Kidney tubule cell (primary cell): ENCODE measurements around the gene CYB561D1.

Experiments used
- DNase-seq: peaks from one replicate; pipeline ENCODE4 v3.0.0-alpha.2; 2018; ENCODE audit warnings: low spot score

CYB561D1 gene

GRCh38 chr1:109530457-109531087 is 36.7 kb downstream of the CYB561D1 start:
- DNase-seq, result no peak

GRCh38 chr1:109531380-109531779 is 37.5 kb downstream of the CYB561D1 start:
- no peak for DNase-seq

DNA sequence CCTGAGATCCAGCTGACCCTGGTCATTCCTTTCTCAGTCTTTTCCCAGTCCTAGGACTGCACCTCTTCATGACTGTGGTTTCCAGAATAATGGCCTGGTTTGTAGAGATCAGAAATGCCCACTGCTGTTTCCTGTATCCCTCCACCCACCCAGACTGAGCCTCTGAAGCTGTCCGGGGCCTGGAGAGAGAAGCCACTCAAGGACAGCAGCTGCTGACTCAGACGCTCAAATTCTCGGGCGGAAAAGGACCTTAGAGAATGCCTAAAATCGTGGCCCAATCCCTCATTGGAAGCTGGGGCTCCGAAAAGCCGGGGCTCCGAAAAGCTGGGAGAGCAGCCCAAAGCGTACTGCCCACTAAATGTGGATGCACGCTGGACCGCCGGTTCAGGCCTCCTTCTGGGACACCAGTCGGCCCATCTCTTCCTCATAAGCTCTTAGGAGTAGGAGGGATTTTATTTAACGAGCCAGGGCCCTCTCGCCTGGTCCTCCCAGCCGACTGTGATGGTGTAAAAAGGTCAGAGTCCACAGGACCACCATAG is 38.0 kb downstream of the CYB561D1 start:
- no peak for DNase-seq

- DNase-seq, result peak; percentile 86
These were observed 38.7 kb downstream of the CYB561D1 start for GRCh38 chr1:109532365-109533136.

DNA sequence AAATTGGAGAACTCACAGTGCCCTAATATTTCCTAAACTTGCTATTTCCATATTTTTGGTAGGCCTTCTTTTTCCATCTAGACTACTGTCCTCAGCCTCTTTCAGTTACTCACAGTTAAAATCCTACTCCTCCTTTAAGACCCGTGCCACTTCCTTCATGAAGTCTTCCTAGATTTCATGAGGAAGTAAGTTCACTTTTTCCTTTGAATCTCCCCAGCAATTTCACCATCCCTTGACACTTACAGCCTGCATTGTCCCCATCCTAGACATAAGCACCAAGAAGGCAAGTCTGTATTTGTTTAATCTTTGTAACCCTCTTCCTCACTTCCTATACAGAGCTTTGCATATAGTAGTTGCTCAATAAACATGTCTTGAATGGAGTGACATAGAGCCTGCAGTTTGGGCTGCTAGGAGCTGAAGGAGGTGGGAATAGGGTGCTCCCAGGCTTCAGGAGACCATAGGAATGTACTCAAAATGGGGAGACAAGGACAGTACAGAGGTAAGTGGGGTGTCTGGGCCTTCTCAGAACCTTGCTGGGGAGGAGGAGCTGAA is 40.5 kb downstream of the CYB561D1 start:
- no peak for DNase-seq

DNA sequence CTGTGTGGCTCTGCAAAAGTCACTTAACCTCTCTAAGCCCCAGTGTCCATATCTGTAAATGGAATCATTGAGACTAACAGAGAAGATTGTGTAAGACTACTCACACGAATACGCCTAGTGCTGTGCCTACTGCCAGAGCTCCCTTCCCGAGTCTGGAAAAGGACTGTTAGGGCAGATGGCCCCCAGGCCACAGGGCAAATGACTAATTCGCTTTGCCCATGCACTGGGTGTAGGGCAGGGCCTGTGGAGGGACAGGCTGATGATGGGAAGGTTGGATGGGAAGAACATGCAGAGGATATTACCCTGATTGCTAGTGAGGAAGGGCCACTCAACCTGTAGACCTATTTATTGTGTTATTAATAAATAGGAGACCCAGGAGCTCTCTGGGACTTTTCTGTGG is 41.6 kb downstream of the CYB561D1 start:
- no peak for DNase-seq

DNA sequence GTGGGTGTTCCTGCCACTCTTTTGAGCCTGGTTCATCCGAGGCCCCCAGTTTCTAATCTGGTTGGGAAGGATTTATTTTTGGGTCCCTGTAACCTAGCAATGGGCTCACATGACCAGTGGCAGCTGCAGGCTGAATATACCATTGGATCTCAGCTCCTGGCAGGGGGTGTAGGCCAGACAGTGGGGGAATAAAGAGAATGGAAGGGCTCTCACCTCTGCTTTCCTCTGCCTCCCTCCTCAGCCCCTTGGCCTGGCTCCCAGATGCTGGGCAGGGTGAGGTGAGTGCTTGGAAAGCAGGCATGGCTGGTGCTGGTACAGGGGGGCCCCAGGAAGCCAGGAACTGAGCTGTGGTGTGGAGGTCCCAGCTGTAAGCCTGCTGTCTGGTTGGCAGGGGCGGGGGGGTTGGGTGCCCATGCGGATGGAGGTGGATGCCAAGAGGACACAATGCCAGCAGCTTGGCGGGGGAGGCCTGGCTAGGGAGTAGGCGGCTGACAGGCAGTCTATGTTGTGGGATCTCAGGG is 42.1 kb downstream of the CYB561D1 start:
- DNase-seq, result no peak

GRCh38 chr1:109537450-109538178 is 43.7 kb downstream of the CYB561D1 start:
- no peak for DNase-seq

GRCh38 chr1:109538827-109539555 is 45.1 kb downstream of the CYB561D1 start:
- no peak for DNase-seq

DNA sequence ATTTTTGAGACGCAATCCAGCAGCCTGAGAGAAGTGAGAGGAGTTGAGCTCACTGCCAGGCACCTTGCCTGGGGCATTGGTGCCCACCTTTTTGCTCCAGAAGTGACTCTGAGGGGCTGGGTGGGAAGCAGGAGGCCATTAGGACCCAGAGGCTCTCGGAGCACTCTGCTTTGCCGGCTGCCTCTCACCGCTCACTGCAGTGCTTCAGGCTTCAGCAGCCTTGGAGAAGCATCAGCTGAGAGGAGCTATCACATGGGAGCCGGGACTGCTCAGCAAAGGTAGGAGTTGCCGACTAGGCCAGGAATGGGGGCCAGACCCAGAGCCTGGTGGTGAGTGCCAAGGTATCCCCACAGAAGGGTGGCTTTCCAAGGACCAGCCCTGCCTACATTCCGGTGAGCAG is 45.8 kb downstream of the CYB561D1 start, which contains the start of gene GPR61:
GPR61 (plus strand) TSS at position 197 of the 400 bp plus-strand sequence. CDS start 3,151 bp downstream, outside the sequence.
- DNase-seq, result no peak

DNA sequence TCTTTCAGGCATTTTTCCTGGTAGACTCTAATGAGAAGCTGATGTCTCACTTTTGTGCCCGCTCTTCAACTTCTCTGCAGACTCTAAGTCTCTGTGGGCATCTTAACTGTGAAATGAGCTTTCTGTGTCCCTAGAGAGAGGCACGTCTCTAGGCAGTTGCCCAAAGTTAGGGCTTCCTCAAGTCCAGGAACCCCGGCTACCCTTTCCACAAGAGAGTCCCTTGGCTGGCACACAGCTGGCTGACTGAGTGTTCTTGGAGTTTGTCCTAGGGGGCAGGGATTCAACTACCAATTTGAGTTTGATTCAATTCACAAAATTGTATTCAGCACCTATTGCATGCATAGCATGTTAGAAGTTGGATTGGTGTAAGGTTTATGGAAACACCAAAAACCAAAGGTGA is 47.2 kb downstream of the CYB561D1 start:
- no peak for DNase-seq

- DNase-seq, result no peak
These were observed 48.8 kb downstream of the CYB561D1 start for GRCh38 chr1:109542657-109543056.

DNA sequence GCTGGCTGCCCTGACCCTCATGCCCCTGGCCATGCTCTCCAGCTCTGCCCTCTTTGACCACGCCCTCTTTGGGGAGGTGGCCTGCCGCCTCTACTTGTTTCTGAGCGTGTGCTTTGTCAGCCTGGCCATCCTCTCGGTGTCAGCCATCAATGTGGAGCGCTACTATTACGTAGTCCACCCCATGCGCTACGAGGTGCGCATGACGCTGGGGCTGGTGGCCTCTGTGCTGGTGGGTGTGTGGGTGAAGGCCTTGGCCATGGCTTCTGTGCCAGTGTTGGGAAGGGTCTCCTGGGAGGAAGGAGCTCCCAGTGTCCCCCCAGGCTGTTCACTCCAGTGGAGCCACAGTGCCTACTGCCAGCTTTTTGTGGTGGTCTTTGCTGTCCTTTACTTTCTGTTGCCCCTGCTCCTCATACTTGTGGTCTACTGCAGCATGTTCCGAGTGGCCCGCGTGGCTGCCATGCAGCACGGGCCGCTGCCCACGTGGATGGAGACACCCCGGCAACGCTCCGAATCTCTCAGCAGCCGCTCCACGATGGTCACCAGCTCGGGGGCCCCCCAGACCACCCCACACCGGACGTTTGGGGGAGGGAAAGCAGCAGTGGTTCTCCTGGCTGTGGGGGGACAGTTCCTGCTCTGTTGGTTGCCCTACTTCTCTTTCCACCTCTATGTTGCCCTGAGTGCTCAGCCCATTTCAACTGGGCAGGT is 49.5 kb downstream of the CYB561D1 start:
- DNase-seq, result no peak

- DNase-seq, result no peak
These were observed 50.3 kb downstream of the CYB561D1 start for GRCh38 chr1:109543988-109544735.

DNA sequence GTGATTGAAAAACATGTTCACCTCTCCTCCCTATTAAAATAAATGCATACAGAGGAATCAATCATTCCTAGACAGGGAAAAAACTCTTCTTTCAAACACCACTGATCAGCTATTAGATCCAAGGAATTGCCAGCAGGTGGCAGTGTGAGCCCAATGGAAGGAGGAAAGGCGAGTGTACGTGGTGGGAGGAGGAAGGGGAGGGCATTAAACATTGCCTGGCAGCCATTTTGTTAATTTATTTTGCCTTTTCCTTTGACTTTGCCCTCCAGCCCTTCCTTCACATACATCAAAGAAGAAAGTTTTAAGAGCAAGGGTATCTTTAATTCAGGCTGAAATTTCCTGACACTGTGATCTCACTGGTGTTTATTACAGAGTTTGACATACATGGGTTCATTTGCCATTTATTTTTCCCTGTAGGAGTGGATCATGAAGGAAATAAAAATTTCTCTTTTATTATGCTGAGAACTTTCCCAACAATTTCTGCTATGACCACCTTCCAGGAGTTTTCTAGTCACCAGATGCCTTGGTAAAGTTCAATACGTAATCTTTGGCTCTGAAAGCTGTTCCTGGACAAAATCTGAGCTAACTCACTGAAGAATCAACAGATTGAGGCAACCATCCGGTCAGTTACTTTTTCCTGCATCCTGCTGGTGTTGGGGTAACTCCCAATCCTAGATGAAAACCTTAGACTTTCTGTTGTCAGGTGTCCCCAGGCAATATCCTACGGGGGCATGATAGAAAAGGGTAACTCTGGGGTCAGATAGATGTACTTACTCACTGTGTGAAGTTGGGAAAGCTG is 52.6 kb downstream of the CYB561D1 start:
- peak; percentile 89 for DNase-seq

GRCh38 chr1:109547463-109548320 is 53.8 kb downstream of the CYB561D1 start:
- peak; percentile 30 for DNase-seq

- DNase-seq, result peak; percentile 96
These were observed 54.7 kb downstream of the CYB561D1 start, which contains the start of gene GNAI3 for GRCh38 chr1:109548321-109549267. Gene GNAI3 (plus strand): TSS chr1:109548615. CDS start chr1:109548721, 106 bp downstream.
